Adrenal gland (tissue), 5 donors: ENCODE results near the gene SPATA6.

ENCODE experiments used
- CTCF ChIP-seq, 6 experiments: fragments of 450-650 bp in 4 of 6; fragments of 200-600 bp in 2 of 6; sonication (generic) in 1 of 6; IDR thresholded peaks; 1 replicate in 5 of 6; 2 replicates in 1 of 6; pipeline versions ENCODE4 v1.5.1 to v1.8.0; 2016 to 2021; ENCODE audit warnings: antibody characterized with exemption in 6 of 6, mild to moderate bottlenecking in 2 of 6, moderate library complexity in 1 of 6
- POLR2A ChIP-seq, 2 donors: fragments of 450-650 bp; IDR thresholded peaks; one replicate each; pipeline ENCODE4 v1.6.1; 2017; ENCODE audit warnings: antibody characterized with exemption in 2 of 2, mild to moderate bottlenecking in 2 of 2, moderate library complexity in 1 of 2
- donor health status: DM: no; HTN: no; CAD: no.

- TF ChIP-seq POLR2A (IDR thresholded peaks at IDR 0.05), result no peak
- TF ChIP-seq CTCF (IDR thresholded peaks at IDR 0.05), result no peak
Measured at GRCh38 chr1:48285525-48285924, 186.5 kb downstream of the SPATA6 start.
